Central memory CD8-positive, alpha-beta T cell (primary cell): ENCODE measurements around the gene ZFYVE28.

Experiments
- ATAC-seq: fragments of 150-1000 bp; cut with Tn5 transposase; replicated peaks from 2 replicates; pipeline ENCODE4 v1.10.0; 2022; ENCODE audit warnings: mild to moderate bottlenecking, moderate FRiP score, moderate number of reproducible peaks; ENCODE audit not compliant: poor library complexity, severe bottlenecking; ENCODE audit errors: extremely low read depth
- DNase-seq, 2 donors: peaks; one replicate each; pipeline ENCODE4 v3.0.0; 2021; ENCODE audit warnings: low spot score in 2 of 2
- H3K27ac Mint-ChIP-seq: one replicate; pipeline ENCODE4 v1.8.0; 2022; ENCODE audit warnings: low read depth, mild to moderate bottlenecking, moderate library complexity, mixed read lengths
- H3K27me3 Mint-ChIP-seq: one replicate; pipeline ENCODE4 v1.8.0; 2022; ENCODE audit warnings: mixed read lengths
- H3K36me3 Mint-ChIP-seq: one replicate; pipeline ENCODE4 v1.8.0; 2022; ENCODE audit warnings: mild to moderate bottlenecking, moderate library complexity, mixed read lengths; ENCODE audit not compliant: insufficient read depth
- H3K4me1 Mint-ChIP-seq: one replicate; pipeline ENCODE4 v1.8.0; 2022; ENCODE audit warnings: mixed read lengths
- H3K4me3 Mint-ChIP-seq: one replicate; pipeline ENCODE4 v1.8.0; 2022; ENCODE audit warnings: mild to moderate bottlenecking, moderate library complexity, mixed read lengths
- H3K9me3 Mint-ChIP-seq: one replicate; pipeline ENCODE4 v1.8.0; 2022; ENCODE audit warnings: mixed read lengths

Gene ZFYVE28

DNA sequence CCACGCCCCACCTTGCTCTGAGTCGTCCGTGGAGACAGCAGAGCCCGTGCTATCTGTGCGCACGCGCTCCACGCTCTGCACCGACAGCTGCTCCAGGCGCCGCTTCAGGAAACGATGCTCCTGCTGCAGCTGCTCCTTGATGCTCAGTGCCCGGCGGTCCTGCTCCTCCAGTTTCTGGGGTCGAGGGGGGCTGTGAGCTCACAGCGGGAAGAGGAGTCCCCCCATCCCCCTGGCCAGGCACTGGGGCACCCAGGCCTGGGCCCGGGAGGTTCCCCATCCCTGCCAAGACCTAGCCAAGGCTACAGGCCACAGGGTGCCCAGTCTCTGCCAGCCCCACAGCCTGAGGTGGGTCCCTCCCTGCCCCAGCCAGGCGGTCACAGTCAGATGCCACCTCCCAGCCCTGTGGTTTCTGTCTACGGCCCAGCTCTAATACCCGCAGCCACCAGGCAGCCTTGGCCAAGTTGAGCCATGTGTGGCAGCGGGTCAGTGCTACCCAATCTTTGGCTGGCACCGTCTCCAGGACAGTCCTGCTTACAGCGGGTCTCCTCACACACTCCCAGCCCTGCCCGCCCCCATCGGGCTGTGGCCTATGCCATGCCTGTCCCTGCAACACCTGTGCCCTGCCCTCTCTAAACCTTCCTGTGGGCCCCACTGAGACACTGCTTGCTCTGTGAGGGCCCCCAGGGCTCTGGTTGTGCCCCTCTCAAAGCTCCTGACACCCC, 167.2 kb downstream of the ZFYVE28 start:
- DNase-seq: peak; percentile 8 to 13
- Mint-ChIP-seq H3K9me3 (no peaks in the 10 kb centered on the region), H3K4me1 (peaks cover 16% of the 10 kb centered on the region), H3K4me3 (no peak overlapping the region), H3K27ac (no peak overlapping the region), H3K36me3 (peaks cover 50% of the 10 kb centered on the region), H3K27me3 (no peaks in the 10 kb centered on the region)
- no peak for ATAC-seq

- Mint-ChIP-seq H3K4me3 (no peak overlapping the region), H3K9me3 (no peaks in the 10 kb centered on the region), H3K27me3 (no peaks in the 10 kb centered on the region), H3K4me1 (peaks cover 19% of the 10 kb centered on the region), H3K27ac (no peak overlapping the region), H3K36me3 (peaks cover 50% of the 10 kb centered on the region)
- DNase-seq (peak; percentile 8 to 13), ATAC-seq (no peak)
Observed at GRCh38 chr4:2250357-2251072, 167.9 kb downstream of the ZFYVE28 start.

DNA sequence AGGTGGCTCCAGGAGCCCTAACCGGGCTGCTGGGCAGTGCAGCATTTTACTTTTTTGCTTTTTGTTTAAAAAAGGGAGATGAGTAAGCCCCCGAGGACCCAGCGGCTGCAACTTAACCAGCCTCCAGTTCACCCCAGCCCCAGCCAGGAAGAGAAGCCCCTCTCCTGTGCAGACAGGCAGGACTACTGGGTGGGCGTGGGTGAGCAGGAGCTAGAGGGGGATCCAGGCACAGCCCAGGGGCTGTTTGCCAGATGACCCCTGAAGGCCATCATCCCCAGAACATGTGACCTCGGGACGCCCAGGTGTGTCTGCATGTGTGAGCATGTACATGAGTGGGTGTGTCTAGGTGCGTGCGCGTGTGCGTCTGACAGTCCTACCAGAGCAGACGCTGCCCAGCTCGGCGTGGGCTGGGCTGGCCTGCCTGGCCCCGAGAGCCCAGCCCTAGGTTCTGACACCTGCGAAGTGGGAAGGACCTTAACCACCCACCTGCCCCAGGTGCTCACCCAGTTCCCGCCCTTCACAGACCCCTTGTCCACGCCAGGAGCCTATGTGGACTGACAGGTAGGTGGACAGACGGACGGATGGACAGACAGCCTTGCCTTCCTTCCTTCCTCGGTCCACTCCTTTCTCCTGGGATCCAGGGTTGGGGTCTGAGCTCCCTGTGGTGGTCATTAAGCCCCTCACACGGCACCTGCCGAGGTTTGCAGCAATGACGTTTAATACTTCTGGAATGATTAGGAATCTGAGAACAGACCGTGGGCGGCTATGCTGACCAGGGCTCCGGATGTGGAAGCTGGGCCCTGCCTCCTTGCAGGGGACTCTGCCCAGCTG, 168.7 kb downstream of the ZFYVE28 start:
- Mint-ChIP-seq H3K27ac (peak overlapping the region; percentile 40), H3K9me3 (no peaks in the 10 kb centered on the region), H3K4me1 (peaks cover 22% of the 10 kb centered on the region), H3K36me3 (peaks cover 47% of the 10 kb centered on the region), H3K4me3 (peak overlapping the region; percentile 6), H3K27me3 (no peaks in the 10 kb centered on the region)
- ATAC-seq: no peak
- peak; percentile 6 to 12 for DNase-seq

DNA sequence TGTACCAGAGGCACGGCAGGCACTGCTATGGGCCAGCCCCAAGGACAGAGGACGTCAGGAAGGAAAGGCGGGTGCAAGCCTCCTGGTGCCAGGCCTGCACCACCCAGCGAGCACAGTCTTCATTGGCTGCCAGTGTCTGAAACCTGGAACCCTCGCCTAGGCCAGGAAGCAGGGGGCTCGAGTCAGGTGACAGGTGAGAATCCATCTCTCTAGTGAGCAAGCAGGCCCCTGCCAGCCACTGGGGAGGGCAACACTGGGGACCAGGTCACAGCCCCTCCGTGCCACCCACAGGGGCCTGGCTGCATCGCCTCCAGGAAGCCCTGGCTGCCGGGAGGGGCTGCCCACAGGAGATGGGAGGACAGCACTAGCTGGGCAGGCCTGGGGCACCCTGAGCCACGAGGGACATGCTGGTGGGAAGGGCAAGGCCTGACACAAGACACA, 169.6 kb downstream of the ZFYVE28 start:
- peaks cover 39% of the 10 kb centered on the region for H3K36me3 Mint-ChIP-seq

GRCh38 chr4:2248044-2248780, 170.2 kb downstream of the ZFYVE28 start:
- H3K9me3 Mint-ChIP-seq: no peaks in the 10 kb centered on the region
- H3K4me1 Mint-ChIP-seq: peaks cover 26% of the 10 kb centered on the region
- DNase-seq: peak; percentile 7 to 12
- peaks cover 38% of the 10 kb centered on the region for H3K36me3 Mint-ChIP-seq
- no peak overlapping the region for H3K4me3 Mint-ChIP-seq
- H3K27me3 Mint-ChIP-seq: no peaks in the 10 kb centered on the region
- H3K27ac Mint-ChIP-seq: peak overlapping the region; percentile 51
- ATAC-seq: no peak

More for the DNA sequence above, 169.6 kb downstream of the ZFYVE28 start:
- Mint-ChIP-seq H3K27me3 (no peaks in the 10 kb centered on the region), H3K27ac (peak overlapping the region; percentile 40), H3K4me1 (peaks cover 20% of the 10 kb centered on the region), H3K9me3 (no peaks in the 10 kb centered on the region), H3K4me3 (peak overlapping the region; percentile 6)
- ATAC-seq (no peak), DNase-seq (peak; percentile 9 to 13)

GRCh38 chr4:2247128-2248043, 171.1 kb downstream of the ZFYVE28 start:
- Mint-ChIP-seq H3K4me3 (no peak overlapping the region), H3K27me3 (no peaks in the 10 kb centered on the region), H3K27ac (peak overlapping the region; percentile 61), H3K9me3 (no peaks in the 10 kb centered on the region), H3K36me3 (peaks cover 34% of the 10 kb centered on the region), H3K4me1 (peaks cover 24% of the 10 kb centered on the region)
- DNase-seq (peak; percentile 9 to 13), ATAC-seq (no peak)

- H3K27ac Mint-ChIP-seq: peak overlapping the region; percentile 61
- no peaks in the 10 kb centered on the region for H3K27me3 Mint-ChIP-seq
- DNase-seq: peak; percentile 7 to 14
- no peak overlapping the region for H3K4me3 Mint-ChIP-seq
- no peaks in the 10 kb centered on the region for H3K9me3 Mint-ChIP-seq
- H3K36me3 Mint-ChIP-seq: peaks cover 35% of the 10 kb centered on the region
- H3K4me1 Mint-ChIP-seq: peaks cover 29% of the 10 kb centered on the region
- no peak for ATAC-seq
Observed at GRCh38 chr4:2246384-2247127, 171.9 kb downstream of the ZFYVE28 start.

- ATAC-seq: no peak
- Mint-ChIP-seq H3K4me1 (peaks cover 34% of the 10 kb centered on the region), H3K27me3 (no peaks in the 10 kb centered on the region), H3K9me3 (no peaks in the 10 kb centered on the region), H3K36me3 (peaks cover 33% of the 10 kb centered on the region), H3K27ac (peak overlapping the region; percentile 72), H3K4me3 (no peak overlapping the region)
- DNase-seq: no peak
Observed at GRCh38 chr4:2245787-2246275, 172.6 kb downstream of the ZFYVE28 start.

DNA sequence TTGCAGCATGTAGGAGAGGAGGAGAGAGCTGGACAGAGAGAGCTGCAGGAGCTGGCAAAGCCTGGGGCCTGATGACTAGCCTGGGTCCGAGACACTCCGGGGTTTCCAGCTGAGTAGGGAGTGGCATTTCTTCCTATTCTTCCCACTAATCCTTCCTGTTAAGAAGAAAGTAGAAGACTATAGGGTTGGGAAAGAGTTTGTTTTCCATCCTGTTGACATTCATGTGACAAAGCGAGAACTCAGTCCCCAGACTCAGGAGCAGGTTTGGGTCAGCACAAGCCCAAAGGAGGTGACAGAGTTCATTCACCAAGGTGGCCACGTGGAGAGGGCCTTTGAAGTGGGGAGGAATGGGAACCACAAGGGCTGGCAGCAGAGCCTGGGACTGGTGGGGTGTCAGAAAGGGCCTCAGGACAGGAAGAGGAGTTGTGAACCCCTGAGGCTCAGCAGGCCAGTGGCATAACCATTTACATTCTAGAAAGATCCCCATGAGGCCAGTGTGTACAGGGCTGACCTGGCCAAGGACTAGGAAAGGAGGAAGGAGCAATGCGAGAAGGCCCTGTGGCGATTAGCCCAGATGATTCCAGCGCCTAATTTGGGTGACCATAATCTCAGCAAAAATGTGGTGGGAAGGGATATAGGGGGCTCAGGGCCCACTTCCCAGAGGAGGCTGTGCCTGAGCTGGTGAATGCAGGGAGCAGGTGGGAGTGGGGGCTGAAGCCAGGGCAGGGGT, 173.2 kb downstream of the ZFYVE28 start:
- Mint-ChIP-seq H3K9me3 (no peaks in the 10 kb centered on the region), H3K4me3 (no peak overlapping the region), H3K27me3 (no peaks in the 10 kb centered on the region), H3K36me3 (peaks cover 33% of the 10 kb centered on the region), H3K27ac (peak overlapping the region; percentile 72), H3K4me1 (peaks cover 40% of the 10 kb centered on the region)
- DNase-seq (no peak), ATAC-seq (no peak)

GRCh38 chr4:2243681-2244380, 174.6 kb downstream of the ZFYVE28 start:
- Mint-ChIP-seq H3K27ac (peak overlapping the region; percentile 61), H3K4me1 (peaks cover 53% of the 10 kb centered on the region), H3K4me3 (no peak overlapping the region), H3K9me3 (no peaks in the 10 kb centered on the region), H3K36me3 (peaks cover 33% of the 10 kb centered on the region), H3K27me3 (no peaks in the 10 kb centered on the region)
- no peak for ATAC-seq
- DNase-seq: no peak
